ENCODE results near the gene ATP11A. TPM values are rescaled to one million over a fixed set of nuclear protein-coding genes. Genes with fewer than 3 reads are reported as not detected.
"Not testable (repeated sequence)": the region's sequence is repeated elsewhere in the genome, so short reads cannot be mapped to it uniquely, and the experiment has no call there.

Gene ATP11A
- total RNA-seq, 2 experiments from 2014 or later = 28.8 to 30.2 TPM

- CTCF ChIA-PET = interaction anchor here (0.7 kb wide), 1 partner anchor 150 kb away, joined by 3 read pairs; no protein-coding TSS in a partner anchor
- no peaks in the 10 kb centered on the region for H3K4me1 Mint-ChIP-seq (ENCODE audit: low read depth)
- ATAC-seq (no peak), DNase-seq (no peak)
- H3K4me3 Mint-ChIP-seq = no peak overlapping the region
- POLR2A ChIA-PET = interaction anchor here (0.6 kb wide), 1 partner anchor 108 kb away, joined by 3 read pairs; no protein-coding TSS in a partner anchor
- H3K27ac Mint-ChIP-seq = no peak overlapping the region
- no peaks in the 10 kb centered on the region for H3K9me3 Mint-ChIP-seq
- peaks cover 21% of the 10 kb centered on the region for H3K36me3 Mint-ChIP-seq (ENCODE audit: low read depth)
- no peak for TF ChIP-seq CTCF (IDR thresholded peaks at IDR 0.05)
- H3K27me3 Mint-ChIP-seq = no peaks in the 10 kb centered on the region
- intact Hi-C loops (cut with micrococcal nuclease) = no loop called here
Observed at GRCh38 chr13:112861876-112862615, 172.2 kb downstream of the ATP11A start.

DNA sequence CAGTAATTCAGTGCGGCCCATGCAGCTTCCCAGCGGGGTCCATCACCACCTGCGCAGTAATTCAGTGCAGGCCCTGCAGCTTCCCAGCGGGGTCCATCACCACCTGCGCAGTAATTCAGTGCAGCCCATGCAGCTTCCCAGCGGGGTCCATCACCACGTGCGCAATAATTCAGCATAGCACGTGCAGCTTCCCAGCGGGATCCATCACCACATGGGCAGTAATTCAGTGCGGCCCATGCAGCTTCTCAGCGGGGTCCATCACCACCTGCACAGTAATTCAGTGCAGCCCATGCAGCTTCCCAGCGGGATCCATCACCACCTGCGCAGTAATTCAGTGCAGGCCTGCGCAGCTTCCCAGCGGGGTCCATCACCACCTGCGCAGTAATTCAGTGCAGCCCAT, 173.5 kb downstream of the ATP11A start:
- POLR2A ChIA-PET; H3K9me3 Mint-ChIP-seq; intact Hi-C loops (cut with micrococcal nuclease); H3K4me3 Mint-ChIP-seq; H3K4me1 Mint-ChIP-seq (ENCODE audit: low read depth); ATAC-seq; DNase-seq; CTCF ChIA-PET; H3K27ac Mint-ChIP-seq; H3K27me3 Mint-ChIP-seq: not testable (repeated sequence)
- peaks cover 15% of the 10 kb centered on the region for H3K36me3 Mint-ChIP-seq (ENCODE audit: low read depth)

DNA sequence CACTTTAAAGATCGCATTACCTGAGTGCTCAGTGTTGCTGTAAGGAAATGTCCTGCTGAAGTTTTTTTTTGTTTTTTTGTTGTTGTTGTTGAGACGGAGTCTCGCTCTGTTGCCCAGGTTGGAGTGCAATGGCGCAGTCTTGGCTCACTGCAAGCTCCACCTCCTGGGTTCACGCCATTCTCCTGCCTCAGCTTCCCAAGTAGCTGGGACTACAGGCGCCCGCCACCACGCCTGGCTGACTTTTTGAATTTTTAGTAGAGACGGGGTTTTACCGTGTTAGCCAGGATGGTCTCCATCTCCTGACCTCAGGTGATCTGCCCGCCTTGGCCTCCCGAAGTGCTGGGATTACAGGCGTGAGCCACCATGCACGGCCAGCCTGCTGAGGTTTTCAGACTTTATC, 175.6 kb downstream of the ATP11A start:
- peaks cover 16% of the 10 kb centered on the region for H3K36me3 Mint-ChIP-seq (ENCODE audit: low read depth)
- H3K4me3 Mint-ChIP-seq; DNase-seq; H3K27ac Mint-ChIP-seq; H3K9me3 Mint-ChIP-seq; H3K27me3 Mint-ChIP-seq; H3K4me1 Mint-ChIP-seq (ENCODE audit: low read depth); ATAC-seq; intact Hi-C loops (cut with micrococcal nuclease); CTCF ChIA-PET; POLR2A ChIA-PET: not testable (repeated sequence)

DNA sequence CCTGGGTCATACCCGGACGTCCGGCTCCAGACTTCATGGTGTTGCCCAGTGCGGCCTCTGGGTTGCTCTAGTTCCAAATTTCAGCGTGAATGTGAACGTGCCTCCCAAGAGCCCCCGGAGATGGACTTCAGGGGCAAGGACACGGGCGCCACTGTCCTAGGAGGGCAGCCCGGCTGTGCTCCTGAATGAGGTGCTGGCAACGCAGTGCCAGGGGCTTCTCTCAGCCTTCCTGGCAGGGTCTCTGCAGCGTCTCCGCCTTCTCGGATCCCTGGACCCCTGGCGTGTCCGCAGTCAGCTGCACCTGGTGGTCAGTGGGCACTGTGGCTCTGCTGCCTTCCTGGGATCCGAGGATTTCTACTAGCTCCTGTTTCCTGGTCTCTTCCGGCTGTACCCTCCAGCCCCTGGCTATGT, 177.5 kb downstream of the ATP11A start:
- ATAC-seq (no peak), DNase-seq (no peak)
- H3K36me3 Mint-ChIP-seq (ENCODE audit: low read depth) = peaks cover 18% of the 10 kb centered on the region
- POLR2A ChIA-PET = no interaction called here
- CTCF ChIA-PET = interaction anchor here (0.9 kb wide), 1 partner anchor 163 kb away, joined by 3 read pairs; no protein-coding TSS in a partner anchor
- intact Hi-C loops (cut with micrococcal nuclease) = no loop called here
- no peaks in the 10 kb centered on the region for H3K27me3 Mint-ChIP-seq
- H3K4me3 Mint-ChIP-seq = no peak overlapping the region
- H3K9me3 Mint-ChIP-seq = no peaks in the 10 kb centered on the region
- H3K4me1 Mint-ChIP-seq (ENCODE audit: low read depth) = no peaks in the 10 kb centered on the region
- no peak for TF ChIP-seq CTCF (IDR thresholded peaks at IDR 0.05)
- no peak overlapping the region for H3K27ac Mint-ChIP-seq

DNA sequence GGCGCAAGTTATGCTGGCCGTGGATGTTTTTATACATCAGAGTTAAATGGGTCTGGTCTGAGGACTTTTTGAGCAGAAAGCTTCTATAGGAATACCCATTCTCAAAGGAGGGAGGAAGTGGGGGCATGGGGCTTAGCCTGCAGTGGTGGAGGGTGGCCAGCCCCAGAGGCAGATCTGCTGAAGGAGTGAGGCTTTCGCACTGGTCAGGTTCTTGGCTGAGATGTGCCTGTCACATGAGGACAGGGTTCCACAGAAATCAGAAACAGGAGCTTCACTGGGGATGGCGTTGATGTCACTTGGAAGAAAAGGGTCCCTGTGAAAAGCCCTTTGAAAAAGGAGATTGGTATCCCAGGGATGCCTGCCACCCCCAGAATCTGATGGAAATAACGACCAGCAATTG, 178.5 kb downstream of the ATP11A start:
- TF ChIP-seq CTCF (IDR thresholded peaks at IDR 0.05) = no peak
- Mint-ChIP-seq H3K4me1 (ENCODE audit: low read depth) (peaks cover 8% of the 10 kb centered on the region), H3K4me3 (no peak overlapping the region), H3K27me3 (no peaks in the 10 kb centered on the region), H3K27ac (no peak overlapping the region), H3K9me3 (no peaks in the 10 kb centered on the region), H3K36me3 (ENCODE audit: low read depth) (peaks cover 18% of the 10 kb centered on the region)
- ATAC-seq (no peak), DNase-seq (no peak)
- ChIA-PET CTCF (interaction anchor here (1.2 kb wide), 1 partner anchor 29 kb away, joined by 3 read pairs; no protein-coding TSS in a partner anchor), POLR2A (no interaction called here)
- intact Hi-C loops (cut with micrococcal nuclease) = no loop called here
